Stomach (tissue), 9 donors: ENCODE data around the gene AGMO. TPM values are rescaled to one million over a fixed set of nuclear protein-coding genes. Genes with fewer than 3 reads are reported as not detected.

Experiments
- DNase-seq, 2 donors: peaks; one replicate each; pipeline versions ENCODE4 v3.0.0 to v3.0.0-alpha.2; 2013 to 2019
- H3K27ac ChIP-seq, 5 donors: fragments of 200-600 bp in 4 of 5; sonication (generic) in 4 of 5; one replicate each; pipeline ENCODE4 v1.5.1; 2013 to 2019; ENCODE audit warnings: mild to moderate bottlenecking in 1 of 5, moderate library complexity in 1 of 5
- H3K27me3 ChIP-seq, 3 donors: fragments of 200-600 bp; sonication (generic); one replicate each; pipeline ENCODE4 v1.5.1; 2017 to 2019; ENCODE audit warnings: mixed run types in 1 of 3
- H3K36me3 ChIP-seq, 4 donors: fragments of 200-600 bp; sonication (generic); 1 replicate in 3 of 4; 2 replicates in 1 of 4; pipeline ENCODE4 v1.5.1; 2016 to 2019
- H3K4me1 ChIP-seq, 4 donors: fragments of 200-600 bp; sonication (generic); one replicate each; pipeline ENCODE4 v1.5.1; 2016 to 2019
- H3K4me3 ChIP-seq, 4 donors: fragments of 200-600 bp; sonication (generic) in 3 of 4; one replicate each; pipeline ENCODE4 v1.5.1; 2016 to 2019; ENCODE audit warnings: mild to moderate bottlenecking in 1 of 4
- H3K9me3 ChIP-seq, 4 donors: fragments of 200-600 bp; sonication (generic); one replicate each; pipeline ENCODE4 v1.5.1; 2016 to 2019
- EP300 ChIP-seq: sonication (generic); formaldehyde crosslinking; IDR thresholded peaks from one replicate; pipeline ENCODE4 v1.6.1; 2017; ENCODE audit warnings: antibody characterized with exemption
- POLR2A ChIP-seq, 4 donors: fragments of 450-650 bp; IDR thresholded peaks; one replicate each; pipeline ENCODE4 v1.6.1; 2016; ENCODE audit warnings: antibody characterized with exemption in 4 of 4, control low read depth in 2 of 4, mild to moderate bottlenecking in 1 of 4, moderate library complexity in 1 of 4
- POLR2AphosphoS5 ChIP-seq, 3 donors: sonication (generic); formaldehyde crosslinking; IDR thresholded peaks; one replicate each; pipeline ENCODE4 v1.6.1; 2016; ENCODE audit warnings: antibody characterized with exemption in 3 of 3
- WGBS, 5 donors: extraction: QIAGEN DNeasy Blood & Tissue Kit in 3 of 5; methylation state at CpG; one replicate each; pipeline versions ENCODE4 v1.1.5 to v1.1.7; 2013 to 2018; 5-methylcytosine and 5-hydroxymethylcytosine counted together
- intact Hi-C: fragments of 100-400 bp; cut with DNase I; formaldehyde crosslinking; loops from one replicate; pipeline ENCODE4 v1.15.1; 2023; ENCODE audit warnings: low total_unique reads
- polyA plus RNA-seq, 3 donors: library from polyadenylated mRNA; stranded (reverse); fragments of 200-250 nt; gene quantifications; one replicate each; pipeline ENCODE4 v1.2.3, GENCODE V29; 2013
- total RNA-seq, 5 donors: library from RNA; depleted of rRNA; stranded (reverse); fragments of >200 nt; gene quantifications; one replicate each; pipeline versions ENCODE4 v1.1.0 to v1.2.3, GENCODE V29; 2014 to 2016
- TF ChIP-seq, protein P1 (sequence below), 7 experiments: fragments of 450-650 bp in 4 of 7; fragments of 200-600 bp in 3 of 7; sonication (generic) in 3 of 7; IDR thresholded peaks; one replicate each; pipeline ENCODE4 v1.5.1; 2016 to 2019; ENCODE audit warnings: antibody characterized with exemption in 7 of 7, control low read depth in 2 of 7, mild to moderate bottlenecking in 1 of 7
- donor health status: healthy with polysubstance abuse.
- donor health status: Bipolar disorder and iron deficiency.
- donor health status: healthy.

Gene AGMO
- total and polyA plus RNA-seq, 8 donors, result 0.03 to 33.0 (median 5.0) TPM; not detected in 5

GRCh38 chr7:15317215-15317614 lies 244.6 kb downstream of the AGMO start:
- intact Hi-C loops, result no loop called here
- 71 to 83% (median 78%) methylated on average over 4 of the region's 4 CpGs for WGBS, 5 donors
- Histone ChIP-seq H3K27ac (no peak overlapping the region), H3K9me3 (no peaks in the 10 kb centered on the region), H3K4me1 (no peaks in the 10 kb centered on the region), H3K27me3 (no peaks in the 10 kb centered on the region), H3K4me3 (no peak overlapping the region), H3K36me3 (no peaks in the 10 kb centered on the region)
- no peak for DNase-seq
- TF ChIP-seq, protein P1, sequence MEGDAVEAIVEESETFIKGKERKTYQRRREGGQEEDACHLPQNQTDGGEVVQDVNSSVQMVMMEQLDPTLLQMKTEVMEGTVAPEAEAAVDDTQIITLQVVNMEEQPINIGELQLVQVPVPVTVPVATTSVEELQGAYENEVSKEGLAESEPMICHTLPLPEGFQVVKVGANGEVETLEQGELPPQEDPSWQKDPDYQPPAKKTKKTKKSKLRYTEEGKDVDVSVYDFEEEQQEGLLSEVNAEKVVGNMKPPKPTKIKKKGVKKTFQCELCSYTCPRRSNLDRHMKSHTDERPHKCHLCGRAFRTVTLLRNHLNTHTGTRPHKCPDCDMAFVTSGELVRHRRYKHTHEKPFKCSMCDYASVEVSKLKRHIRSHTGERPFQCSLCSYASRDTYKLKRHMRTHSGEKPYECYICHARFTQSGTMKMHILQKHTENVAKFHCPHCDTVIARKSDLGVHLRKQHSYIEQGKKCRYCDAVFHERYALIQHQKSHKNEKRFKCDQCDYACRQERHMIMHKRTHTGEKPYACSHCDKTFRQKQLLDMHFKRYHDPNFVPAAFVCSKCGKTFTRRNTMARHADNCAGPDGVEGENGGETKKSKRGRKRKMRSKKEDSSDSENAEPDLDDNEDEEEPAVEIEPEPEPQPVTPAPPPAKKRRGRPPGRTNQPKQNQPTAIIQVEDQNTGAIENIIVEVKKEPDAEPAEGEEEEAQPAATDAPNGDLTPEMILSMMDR (IDR thresholded peaks at IDR 0.05), result no peak
- TF ChIP-seq POLR2A (IDR thresholded peaks at IDR 0.05) (no peak), EP300 (no peak), POLR2AphosphoS5 (IDR thresholded peaks at IDR 0.05) (no peak)

DNA sequence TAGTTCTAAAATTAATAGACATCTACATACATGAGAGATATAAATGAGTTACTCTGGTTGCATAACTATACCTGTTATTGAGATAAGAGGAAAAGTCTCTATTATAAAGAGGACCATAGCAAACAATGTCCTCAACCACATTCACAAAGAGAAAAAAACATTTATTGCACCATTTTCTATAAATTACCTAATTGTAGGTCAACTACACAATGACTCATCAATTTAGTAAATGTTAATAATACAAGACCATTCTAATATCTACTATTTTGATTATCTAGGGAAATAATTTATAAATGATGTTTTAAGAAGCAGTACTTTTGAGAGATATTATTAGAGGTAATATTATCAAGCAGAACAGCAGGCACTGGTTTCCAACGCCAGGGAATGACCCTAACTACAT lies 246.1 kb downstream of the AGMO start:
- intact Hi-C loops, result no loop called here
- Histone ChIP-seq H3K27ac (no peak overlapping the region), H3K4me3 (no peak overlapping the region), H3K27me3 (no peaks in the 10 kb centered on the region), H3K9me3 (no peaks in the 10 kb centered on the region), H3K4me1 (no peaks in the 10 kb centered on the region), H3K36me3 (no peaks in the 10 kb centered on the region)
- WGBS, 5 donors, result 70 to 89% (median 78%) methylated on average over 1 of the region's 1 CpG
- no peak for TF ChIP-seq EP300
- TF ChIP-seq, protein P1 (IDR thresholded peaks at IDR 0.05), result no peak
- no peak for TF ChIP-seq POLR2AphosphoS5 (IDR thresholded peaks at IDR 0.05)
- no peak for TF ChIP-seq POLR2A (IDR thresholded peaks at IDR 0.05)
- no peak for DNase-seq

DNA sequence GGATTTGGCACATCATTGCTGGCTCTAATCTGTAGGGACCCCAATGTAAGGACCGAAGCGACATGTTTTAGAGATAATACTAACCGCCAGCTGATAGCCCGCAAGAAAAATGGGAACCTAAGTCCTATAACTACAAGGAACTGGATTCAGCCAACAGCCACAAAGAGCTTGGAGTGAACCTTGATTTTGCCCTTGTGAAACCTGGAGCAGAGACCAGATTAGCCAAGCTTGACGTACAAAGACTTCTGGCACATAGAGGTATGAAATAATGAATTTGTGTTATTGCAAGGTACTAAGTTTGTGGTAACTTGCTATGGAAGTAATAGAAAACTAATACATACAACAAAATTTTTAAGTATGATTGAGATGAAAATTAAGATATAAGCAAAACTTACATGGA lies 246.9 kb downstream of the AGMO start:
- intact Hi-C loops, result no loop called here
- H3K27ac ChIP-seq, result no peak overlapping the region
- 94 to 98% (median 95%) methylated on average over 5 of the region's 5 CpGs for WGBS, 5 donors
- H3K4me3 ChIP-seq, result no peak overlapping the region
- H3K9me3 ChIP-seq, result no peaks in the 10 kb centered on the region
- H3K36me3 ChIP-seq, result no peaks in the 10 kb centered on the region
- TF ChIP-seq POLR2A (IDR thresholded peaks at IDR 0.05), result no peak
- TF ChIP-seq, protein P1 (IDR thresholded peaks at IDR 0.05), result no peak
- TF ChIP-seq EP300, result no peak
- no peak for TF ChIP-seq POLR2AphosphoS5 (IDR thresholded peaks at IDR 0.05)
- no peaks in the 10 kb centered on the region for H3K4me1 ChIP-seq
- no peaks in the 10 kb centered on the region for H3K27me3 ChIP-seq
- no peak for DNase-seq

- Histone ChIP-seq H3K36me3 (no peaks in the 10 kb centered on the region), H3K4me3 (no peak overlapping the region), H3K27me3 (no peaks in the 10 kb centered on the region), H3K9me3 (no peaks in the 10 kb centered on the region), H3K4me1 (no peaks in the 10 kb centered on the region), H3K27ac (no peak overlapping the region)
- 15 to 41% (median 33%) methylated on average over 1 of the region's 1 CpG for WGBS, 5 donors
- no peak for DNase-seq
- TF ChIP-seq, protein P1 (IDR thresholded peaks at IDR 0.05), result no peak
- TF ChIP-seq POLR2A (IDR thresholded peaks at IDR 0.05), result no peak
- TF ChIP-seq EP300, result no peak
- TF ChIP-seq POLR2AphosphoS5 (IDR thresholded peaks at IDR 0.05), result no peak
- intact Hi-C loops, result no loop called here
Measured at GRCh38 chr7:15313361-15313760, 248.5 kb downstream of the AGMO start.
